Panc1 (cell line): Measurements from ENCODE around the gene ULK3.

Experiments
- CTCF ChIP-seq: fragments of 450-650 bp; IDR thresholded peaks from 2 replicates; pipeline ENCODE4 v1.5.1; 2017; ENCODE audit warnings: mild to moderate bottlenecking
- POLR2AphosphoS5 ChIP-seq: IDR thresholded peaks from 2 replicates; pipeline ENCODE4 v1.6.1; 2012; ENCODE audit warnings: mild to moderate bottlenecking, low read depth, low read length, moderate library complexity

DNA sequence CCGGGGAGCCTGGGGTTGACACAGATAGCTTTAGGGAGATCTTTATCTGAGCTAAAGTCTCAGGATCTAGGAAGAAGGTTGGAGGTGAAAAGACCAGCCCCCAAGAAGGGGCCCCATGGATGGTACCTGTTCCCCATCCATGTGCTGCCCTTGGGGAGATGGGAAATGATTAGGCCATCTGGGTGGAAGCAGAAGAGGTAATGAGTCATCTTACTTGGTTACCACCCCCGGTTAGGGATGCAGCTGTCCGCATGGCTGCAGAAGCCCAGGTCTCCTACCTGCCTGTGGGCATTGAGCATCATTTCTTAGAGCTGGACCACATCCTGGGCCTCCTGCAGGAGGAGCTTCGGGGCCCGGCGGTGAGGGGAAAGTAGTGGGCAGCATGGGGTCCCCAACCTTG, 19.6 kb downstream of the ULK3 start:
- TF ChIP-seq POLR2AphosphoS5 = no peak
- no peak for TF ChIP-seq CTCF
